MCF 10A (cell line): ENCODE measurements around the gene LMLN. TPM values are rescaled to one million over a fixed set of nuclear protein-coding genes. Genes with fewer than 3 reads are reported as not detected.

Experiments
- BruUV-seq: library from RNA; stranded (reverse); fragments of 400-500 nt; replicated peaks from 2 replicates; lab custom pipeline; 2021; lab: Mats Ljungman, UMichigan
- CTCF ChIA-PET: fragments of 300-600 bp; sonication (Branson Sonifier 250); formaldehyde crosslinking; extraction: SDS; loops from one replicate; lab custom pipeline; 2021; ENCODE audit warnings: antibody characterized with exemption, inconsistent platforms; lab: Yijun Ruan, JAX
- POLR2A ChIA-PET: fragments of 300-600, 350-650 bp; sonication (Branson Sonifier 250); formaldehyde crosslinking; extraction: SDS; loops from one replicate; lab custom pipeline; 2020; ENCODE audit warnings: antibody characterized with exemption, inconsistent platforms; lab: Yijun Ruan, JAX
- DNase-seq: peaks from one replicate; pipeline ENCODE4 v3.0.0-alpha.2; 2018; ENCODE audit not compliant: unreplicated experiment
- H3K27ac Mint-ChIP-seq: one replicate; pipeline ENCODE4 v1.8.0; 2022; ENCODE audit warnings: mild to moderate bottlenecking, low read depth, mixed read lengths; ENCODE audit not compliant: unreplicated experiment
- H3K27me3 Mint-ChIP-seq: one replicate; pipeline ENCODE4 v1.8.0; 2022; ENCODE audit warnings: mixed read lengths; ENCODE audit not compliant: insufficient read depth, unreplicated experiment
- H3K36me3 Mint-ChIP-seq: one replicate; pipeline ENCODE4 v1.8.0; 2022; ENCODE audit warnings: mild to moderate bottlenecking, moderate library complexity, mixed read lengths; ENCODE audit not compliant: insufficient read depth, unreplicated experiment
- H3K4me1 Mint-ChIP-seq: one replicate; pipeline ENCODE4 v1.8.0; 2022; ENCODE audit warnings: mixed read lengths; ENCODE audit not compliant: insufficient read depth, unreplicated experiment
- H3K4me3 Mint-ChIP-seq: one replicate; pipeline ENCODE4 v1.8.0; 2022; ENCODE audit warnings: mild to moderate bottlenecking, moderate library complexity, mixed read lengths; ENCODE audit not compliant: unreplicated experiment
- H3K9me3 Mint-ChIP-seq: one replicate; pipeline ENCODE4 v1.8.0; 2022; ENCODE audit warnings: mixed read lengths; ENCODE audit not compliant: unreplicated experiment
- intact Hi-C: fragments of 100-400 bp; cut with micrococcal nuclease; formaldehyde crosslinking; loops from 2 replicates; pipeline ENCODE4 v1.14.1; 2022
- total RNA-seq: library from RNA; stranded (reverse); gene quantifications from 2 replicates; pipeline ENCODE4 v1.2.3, GENCODE V29; 2022
- TF ChIP-seq, protein P1 (sequence below): fragments of 200-600 bp; IDR thresholded peaks from one replicate; pipeline ENCODE4 v1.8.0; 2022; ENCODE audit warnings: antibody characterized with exemption, mild to moderate bottlenecking; ENCODE audit not compliant: unreplicated experiment

Gene LMLN
- total RNA-seq, 1 experiment from 2014 or later = 8.0 TPM

DNA sequence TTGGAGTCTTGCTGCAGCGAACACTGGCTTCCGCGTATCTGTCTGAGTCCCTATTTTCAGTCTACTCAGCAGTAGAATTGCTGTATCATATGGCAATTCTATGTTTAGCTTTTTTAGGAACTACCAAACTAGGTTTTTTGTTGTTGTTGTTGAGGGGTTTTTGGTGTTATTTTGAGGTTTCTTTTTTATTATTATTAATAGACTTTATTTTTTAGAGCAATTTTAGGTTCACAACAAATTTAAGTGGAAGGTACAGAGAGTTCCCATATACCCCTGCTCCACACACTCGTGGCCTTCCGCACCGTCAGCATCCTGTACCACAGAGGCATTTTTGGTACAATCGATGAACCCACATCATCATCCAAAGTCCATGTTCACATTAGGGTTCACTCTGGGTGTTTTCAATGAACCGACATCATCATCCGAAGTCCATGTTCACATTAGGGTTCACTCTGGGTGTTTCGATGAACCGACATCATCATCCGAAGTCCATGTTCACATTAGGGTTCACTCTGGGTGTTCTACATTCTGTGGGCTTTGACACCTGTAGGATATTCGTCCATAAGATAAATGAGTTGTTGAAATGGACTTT, 67.9 kb downstream of the LMLN start:
- Mint-ChIP-seq H3K9me3 (no peaks in the 10 kb centered on the region), H3K4me1 (peaks cover 8% of the 10 kb centered on the region), H3K27ac (no peak overlapping the region), H3K36me3 (peaks cover 18% of the 10 kb centered on the region), H3K27me3 (no peaks in the 10 kb centered on the region), H3K4me3 (no peak overlapping the region)
- no TSS peak for BruUV-seq
- CTCF ChIA-PET = no interaction called here
- TF ChIP-seq, protein P1, sequence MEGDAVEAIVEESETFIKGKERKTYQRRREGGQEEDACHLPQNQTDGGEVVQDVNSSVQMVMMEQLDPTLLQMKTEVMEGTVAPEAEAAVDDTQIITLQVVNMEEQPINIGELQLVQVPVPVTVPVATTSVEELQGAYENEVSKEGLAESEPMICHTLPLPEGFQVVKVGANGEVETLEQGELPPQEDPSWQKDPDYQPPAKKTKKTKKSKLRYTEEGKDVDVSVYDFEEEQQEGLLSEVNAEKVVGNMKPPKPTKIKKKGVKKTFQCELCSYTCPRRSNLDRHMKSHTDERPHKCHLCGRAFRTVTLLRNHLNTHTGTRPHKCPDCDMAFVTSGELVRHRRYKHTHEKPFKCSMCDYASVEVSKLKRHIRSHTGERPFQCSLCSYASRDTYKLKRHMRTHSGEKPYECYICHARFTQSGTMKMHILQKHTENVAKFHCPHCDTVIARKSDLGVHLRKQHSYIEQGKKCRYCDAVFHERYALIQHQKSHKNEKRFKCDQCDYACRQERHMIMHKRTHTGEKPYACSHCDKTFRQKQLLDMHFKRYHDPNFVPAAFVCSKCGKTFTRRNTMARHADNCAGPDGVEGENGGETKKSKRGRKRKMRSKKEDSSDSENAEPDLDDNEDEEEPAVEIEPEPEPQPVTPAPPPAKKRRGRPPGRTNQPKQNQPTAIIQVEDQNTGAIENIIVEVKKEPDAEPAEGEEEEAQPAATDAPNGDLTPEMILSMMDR = no peak
- intact Hi-C loops = no loop called here
- DNase-seq = no peak
- POLR2A ChIA-PET = no interaction called here

DNA sequence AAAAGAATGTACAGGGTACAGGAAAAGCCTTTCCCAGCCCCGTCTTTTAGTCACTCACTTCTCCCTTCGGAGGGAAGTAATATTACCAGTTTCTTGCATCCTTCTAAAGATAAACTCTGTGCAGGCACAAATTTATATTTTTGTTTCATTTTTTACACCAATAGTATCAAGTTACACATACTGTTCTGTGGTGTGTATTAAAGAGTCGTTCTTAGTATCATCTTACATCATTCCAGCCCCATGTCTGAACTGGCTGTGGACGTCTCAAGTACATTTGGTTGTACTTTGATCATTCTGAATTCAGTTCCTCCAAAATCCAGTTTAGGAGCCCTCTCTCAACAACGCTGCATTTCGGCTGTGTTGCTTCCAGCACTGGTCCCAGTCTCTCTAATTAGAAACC, 68.7 kb downstream of the LMLN start:
- no peaks in the 10 kb centered on the region for H3K27me3 Mint-ChIP-seq
- CTCF ChIA-PET = no interaction called here
- no peaks in the 10 kb centered on the region for H3K9me3 Mint-ChIP-seq
- BruUV-seq = no TSS peak
- TF ChIP-seq, protein P1 = no peak
- intact Hi-C loops = no loop called here
- no peak overlapping the region for H3K27ac Mint-ChIP-seq
- no peak overlapping the region for H3K4me3 Mint-ChIP-seq
- DNase-seq = peak; percentile 32
- peaks cover 13% of the 10 kb centered on the region for H3K36me3 Mint-ChIP-seq
- peaks cover 8% of the 10 kb centered on the region for H3K4me1 Mint-ChIP-seq
- POLR2A ChIA-PET = no interaction called here

DNA sequence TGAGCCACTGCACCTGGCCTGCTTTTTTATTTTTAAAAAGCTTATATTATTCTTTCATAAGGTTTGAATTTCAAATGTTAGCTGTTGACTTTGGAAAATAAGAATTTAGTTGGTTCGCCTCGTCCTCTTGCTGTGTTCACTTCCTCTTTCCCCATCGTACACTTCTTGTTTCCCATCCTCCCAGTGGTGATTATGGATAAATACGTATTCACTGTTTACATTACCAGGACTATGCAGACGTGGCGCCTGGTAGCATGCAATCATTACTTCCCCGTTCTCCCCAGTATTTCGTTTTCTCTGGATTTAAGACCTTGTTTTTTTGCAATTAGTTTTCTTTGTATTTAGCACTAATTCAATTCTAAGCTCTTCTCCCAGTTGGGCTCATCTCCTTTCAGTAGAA, 70.1 kb downstream of the LMLN start:
- CTCF ChIA-PET = no interaction called here
- TF ChIP-seq, protein P1 = no peak
- DNase-seq = no peak
- Mint-ChIP-seq H3K4me1 (peaks cover 8% of the 10 kb centered on the region), H3K9me3 (no peaks in the 10 kb centered on the region), H3K4me3 (no peak overlapping the region), H3K27me3 (no peaks in the 10 kb centered on the region), H3K27ac (no peak overlapping the region), H3K36me3 (peaks cover 13% of the 10 kb centered on the region)
- POLR2A ChIA-PET = no interaction called here
- intact Hi-C loops = no loop called here
- BruUV-seq = no TSS peak

DNA sequence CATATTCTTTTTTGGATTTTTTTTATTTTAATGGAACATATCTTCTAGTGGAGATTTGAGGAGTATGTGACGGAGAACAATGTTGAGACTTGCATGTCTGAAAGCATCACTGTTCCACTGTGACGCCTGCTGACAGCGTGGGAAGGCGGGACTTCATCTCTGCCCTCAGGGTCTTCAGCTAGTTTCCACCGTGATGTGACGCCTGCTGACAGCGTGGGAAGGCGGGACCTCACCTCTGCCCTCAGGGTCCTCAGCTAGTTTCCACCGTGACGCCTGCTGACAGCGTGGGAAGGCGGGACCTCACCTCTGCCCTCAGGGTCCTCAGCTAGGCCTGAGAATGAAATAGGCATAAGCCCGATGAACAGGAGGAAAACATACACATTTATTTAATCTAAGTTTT, 70.7 kb downstream of the LMLN start:
- POLR2A ChIA-PET = interaction anchor here (1.2 kb wide), 1 partner anchor 8 kb away, joined by 3 read pairs; no protein-coding TSS in a partner anchor
- intact Hi-C loops = no loop called here
- H3K9me3 Mint-ChIP-seq = no peaks in the 10 kb centered on the region
- no TSS peak for BruUV-seq
- no peaks in the 10 kb centered on the region for H3K27me3 Mint-ChIP-seq
- H3K4me1 Mint-ChIP-seq = peaks cover 8% of the 10 kb centered on the region
- H3K4me3 Mint-ChIP-seq = no peak overlapping the region
- H3K27ac Mint-ChIP-seq = no peak overlapping the region
- TF ChIP-seq, protein P1 = no peak
- peaks cover 13% of the 10 kb centered on the region for H3K36me3 Mint-ChIP-seq
- DNase-seq = no peak
- CTCF ChIA-PET = no interaction called here
